Limb (tissue), 2 donors: Measurements from ENCODE around the gene SH3TC1.

Experiments used
- DNase-seq, 2 donors: peaks; one replicate each; pipeline ENCODE4 v3.0.0-alpha.2; 2016; ENCODE audit errors: extremely low spot score in 2 of 2

The SH3TC1 gene

DNA sequence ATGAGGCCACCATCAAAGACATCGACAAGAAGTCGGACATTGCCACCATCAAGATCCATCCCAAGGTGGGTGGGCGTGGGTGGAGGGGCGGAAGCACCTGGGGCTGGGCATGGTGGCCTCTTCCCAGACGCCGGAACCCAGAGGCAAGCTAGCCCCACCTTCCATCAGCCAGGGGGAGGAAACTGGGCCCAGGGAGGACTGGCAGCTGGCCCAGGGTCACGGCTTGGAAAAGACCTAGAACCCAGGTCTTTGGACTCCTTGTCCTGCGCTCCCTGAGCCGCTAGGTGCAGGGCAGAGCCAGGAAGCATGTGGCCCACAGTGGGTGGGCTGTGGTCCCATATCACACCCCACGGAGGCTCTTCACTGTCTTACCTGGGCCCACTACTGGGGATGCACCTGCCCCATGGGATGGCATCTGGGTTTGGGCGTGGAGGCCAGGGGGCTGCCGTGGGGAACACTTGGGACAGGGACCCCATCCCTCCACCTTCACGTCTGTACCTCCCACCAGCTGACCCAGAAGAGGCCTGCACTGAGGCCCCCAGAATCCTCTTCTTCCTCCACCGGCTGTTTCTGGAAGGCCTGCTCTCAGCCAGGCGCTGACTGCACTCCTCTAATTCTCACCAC is 87.7 kb downstream of the SH3TC1 start:
- DNase-seq: no peak

- DNase-seq: no peak
These were observed 88.5 kb downstream of the SH3TC1 start for GRCh38 chr4:8287343-8288280.

DNA sequence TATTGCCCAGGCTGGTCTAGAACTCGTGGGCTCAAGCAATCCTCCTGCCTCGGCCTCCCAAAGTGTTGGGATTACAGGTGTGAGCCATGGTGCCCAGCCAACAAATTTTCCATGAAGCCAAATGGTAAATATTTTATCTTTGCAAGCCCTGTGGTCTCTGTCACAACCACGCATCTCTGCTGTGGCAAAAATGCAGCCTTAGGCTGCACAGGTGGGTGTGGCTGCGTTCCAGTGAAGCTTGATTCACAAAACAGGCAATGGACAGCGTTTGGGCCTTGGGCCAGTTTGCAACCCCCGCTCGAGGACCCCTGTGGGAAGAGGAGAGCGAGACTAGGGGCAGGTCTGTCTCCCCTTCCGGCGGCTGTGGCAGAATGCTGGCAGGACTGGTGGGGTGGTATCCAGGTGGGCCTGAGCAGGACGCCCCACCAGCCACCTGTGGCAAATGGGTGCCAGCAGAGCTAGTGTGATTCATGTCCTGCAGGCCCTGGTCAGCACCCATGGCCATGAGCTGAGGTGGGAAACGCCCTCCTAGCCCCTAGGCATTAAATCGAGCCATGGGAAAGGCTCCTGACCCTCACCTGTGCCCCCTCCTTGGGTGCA is 90.2 kb downstream of the SH3TC1 start:
- peak in 1 of 2 donors; percentile 16 for DNase-seq

DNA sequence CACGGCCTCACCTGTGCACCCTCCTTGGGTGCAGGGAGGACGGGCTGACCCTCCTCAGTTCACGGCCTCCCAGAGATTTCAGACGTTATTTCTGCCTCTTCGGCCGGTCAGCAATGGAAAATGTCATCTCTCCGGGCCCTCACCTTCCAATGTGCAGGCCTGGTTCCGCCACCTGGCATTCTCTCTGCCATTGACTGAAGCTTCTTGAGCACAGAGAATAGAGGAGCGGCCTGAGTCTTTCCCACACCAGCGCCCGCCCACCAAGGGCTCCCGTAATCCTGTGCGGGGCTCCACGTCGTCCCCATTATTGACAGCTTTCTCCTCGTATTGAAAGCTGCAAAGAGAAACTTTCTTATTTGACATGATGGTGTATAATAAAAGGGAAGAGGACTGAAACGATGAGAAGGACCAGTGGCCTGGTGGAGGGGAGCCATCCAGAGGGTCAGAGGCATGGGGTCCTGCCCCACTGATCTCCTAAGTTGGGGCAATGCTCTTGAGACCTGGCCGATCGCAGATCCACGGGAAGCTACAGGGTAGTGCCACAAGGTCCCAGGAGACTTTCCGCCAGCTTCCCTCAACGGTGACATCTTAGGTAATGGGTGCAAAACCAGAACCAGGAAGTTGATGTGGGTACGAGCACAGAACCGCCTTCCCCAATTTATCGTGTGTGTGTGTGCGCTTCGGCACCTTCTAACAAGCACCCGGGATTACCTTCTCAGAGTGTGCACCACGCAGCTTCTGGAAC is 91.0 kb downstream of the SH3TC1 start:
- DNase-seq: no peak

DNA sequence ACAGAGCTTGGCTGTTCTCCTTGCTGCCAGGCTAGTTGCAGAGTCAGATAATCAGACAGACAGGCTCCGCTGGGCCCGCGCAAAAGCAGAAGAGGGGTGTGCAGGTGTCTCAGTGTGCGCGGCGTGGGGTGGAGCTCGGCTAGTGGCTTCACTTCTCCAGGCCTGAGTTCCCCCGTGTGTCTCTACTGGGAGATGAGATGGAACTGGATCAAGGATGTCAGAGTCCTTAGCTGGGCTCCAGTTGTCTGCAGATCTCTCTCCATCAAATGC is 91.5 kb downstream of the SH3TC1 start:
- no peak for DNase-seq
